Astrocyte of the cerebellum (primary cell): ENCODE data around the gene RTCB.

Experiments used
- DNase-seq: peaks from one replicate; pipeline ENCODE4 v3.0.0-alpha.2; 2011; ENCODE audit warnings: low read depth
- H3K4me3 ChIP-seq: 2 replicates; pipeline ENCODE4 v1.5.1; 2011; ENCODE audit warnings: mild to moderate bottlenecking, low read depth, low read length, moderate library complexity
- CTCF ChIP-seq: IDR thresholded peaks from 2 replicates; pipeline ENCODE4 v1.5.1; 2012; ENCODE audit warnings: low read length, low read depth, moderate library complexity, mild to moderate bottlenecking; ENCODE audit errors: missing control alignments
- in situ Hi-C: cut with HindIII; loops from 2 replicates; pipeline ENCODE4 v1.10.0; 2017; ENCODE audit warnings: low sequenced_read_pairs

Gene RTCB

GRCh38 chr22:32343941-32344340 lies 68.1 kb downstream of the RTCB start:
- no peak for DNase-seq
- TF ChIP-seq CTCF, result no peak
- in situ Hi-C loops, result no loop called here
- H3K4me3 ChIP-seq, result no peak overlapping the region

- no peak overlapping the region for H3K4me3 ChIP-seq
- in situ Hi-C loops, result no loop called here
- no peak for DNase-seq
- no peak for TF ChIP-seq CTCF
Measured at GRCh38 chr22:32342977-32343376, 69.1 kb downstream of the RTCB start.

GRCh38 chr22:32341122-32341740 lies 70.8 kb downstream of the RTCB start:
- in situ Hi-C loops, result no loop called here
- H3K4me3 ChIP-seq, result no peak overlapping the region
- TF ChIP-seq CTCF, result no peak
- no peak for DNase-seq

- in situ Hi-C loops, result no loop called here
- no peak overlapping the region for H3K4me3 ChIP-seq
- DNase-seq, result no peak
- TF ChIP-seq CTCF, result no peak
Measured at GRCh38 chr22:32340411-32340810, 71.6 kb downstream of the RTCB start.

GRCh38 chr22:32339190-32340012 lies 72.6 kb downstream of the RTCB start:
- in situ Hi-C loops, result no loop called here
- DNase-seq, result no peak
- H3K4me3 ChIP-seq, result no peak overlapping the region
- TF ChIP-seq CTCF, result no peak

- DNase-seq, result no peak
- in situ Hi-C loops, result no loop called here
- H3K4me3 ChIP-seq, result no peak overlapping the region
- no peak for TF ChIP-seq CTCF
Measured at GRCh38 chr22:32338757-32339156, 73.3 kb downstream of the RTCB start.
